ENCODE results near the gene NEUROG2.

Gene NEUROG2

DNA sequence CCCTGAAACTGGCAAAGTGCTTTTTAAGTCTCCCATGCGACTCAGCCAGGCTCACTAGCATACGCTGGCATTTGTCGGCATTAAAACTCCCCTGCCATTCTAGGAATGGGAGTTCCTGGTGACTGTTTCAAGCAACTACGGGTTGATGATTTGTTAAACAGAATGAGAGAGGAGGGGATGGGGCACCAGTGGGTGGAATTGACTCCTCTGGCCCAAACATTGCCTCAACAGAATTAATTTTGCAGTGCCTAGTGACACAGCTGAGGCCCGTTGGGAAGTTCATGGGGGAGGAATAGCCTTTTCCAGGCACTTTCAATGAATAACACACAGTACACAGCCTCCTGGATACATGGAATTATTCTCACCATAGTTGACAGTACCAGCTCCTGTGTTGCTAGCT, 30.1 kb downstream of the NEUROG2 start:
- DNase-seq: no peak

DNA sequence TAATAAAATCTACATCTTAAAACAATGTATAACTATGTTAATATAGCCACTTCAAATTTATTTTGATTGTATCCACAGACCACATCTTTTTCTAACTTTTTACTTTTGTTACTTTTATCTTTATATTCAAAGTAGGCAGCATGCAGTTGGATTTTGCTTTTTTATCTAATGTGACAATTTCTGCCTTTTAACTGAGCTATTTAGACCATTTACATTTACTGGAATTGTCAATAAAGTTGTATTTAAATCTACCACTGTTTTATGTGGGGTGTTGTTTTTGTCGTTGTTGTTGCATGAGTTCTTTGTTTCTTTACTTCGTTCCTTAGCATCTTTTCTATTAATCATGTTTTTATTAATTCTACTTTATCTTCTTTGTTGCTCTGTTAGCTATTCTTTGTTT, 42.0 kb downstream of the NEUROG2 start:
- TF ChIP-seq POLR2A (IDR thresholded peaks at IDR 0.05; ENCODE audit: low read length): no peak
- no peak for TF ChIP-seq GATA1 (IDR thresholded peaks at IDR 0.05; ENCODE audit: low read depth, low read length)
- DNase-seq: no peak

More for the DNA sequence above, 30.1 kb downstream of the NEUROG2 start:
- TF ChIP-seq GATA1 (IDR thresholded peaks at IDR 0.05; ENCODE audit: low read depth, low read length) (no peak), POLR2A (IDR thresholded peaks at IDR 0.05; ENCODE audit: low read length) (no peak)

- no peak for DNase-seq
- TF ChIP-seq GATA1 (IDR thresholded peaks at IDR 0.05; ENCODE audit: low read depth, low read length): no peak
- no peak for TF ChIP-seq POLR2A (IDR thresholded peaks at IDR 0.05; ENCODE audit: low read length)
Measured at GRCh38 chr4:112472318-112472717, 43.7 kb downstream of the NEUROG2 start.
